WERI-Rb-1 (cell line): Measurements from ENCODE around the gene KIF13A.

ENCODE experiments used
- DNase-seq: peaks from one replicate; pipeline ENCODE4 v3.0.0-alpha.2; 2020
- H3K27ac ChIP-seq: fragments of 250-450 bp; sonication (Bioruptor Pico); 2 replicates; pipeline ENCODE4 v1.5.1; 2020; ENCODE audit warnings: mild to moderate bottlenecking, moderate library complexity
- H3K27me3 ChIP-seq: fragments of 250-450 bp; sonication (Bioruptor Pico); 2 replicates; pipeline ENCODE4 v1.5.1; 2021; ENCODE audit warnings: mild to moderate bottlenecking, low read depth, moderate library complexity; ENCODE audit not compliant: insufficient read depth, severe bottlenecking
- H3K36me3 ChIP-seq: fragments of 250-450 bp; sonication (Bioruptor Pico); 2 replicates; pipeline ENCODE4 v1.5.1; 2020; ENCODE audit warnings: mild to moderate bottlenecking, moderate library complexity
- H3K4me3 ChIP-seq: 2 replicates; pipeline ENCODE4 v1.5.1; 2011; ENCODE audit warnings: low read depth, mild to moderate bottlenecking, control low read depth, low read length
- H3K9me3 ChIP-seq: fragments of 250-450 bp; sonication (Bioruptor Pico); 2 replicates; pipeline ENCODE4 v1.5.1; 2021; ENCODE audit warnings: mild to moderate bottlenecking, moderate library complexity; ENCODE audit not compliant: severe bottlenecking
- CTCF ChIP-seq: IDR thresholded peaks from 2 replicates; pipeline ENCODE4 v1.5.1; 2011; ENCODE audit warnings: low read depth, mild to moderate bottlenecking, control low read depth, inconsistent platforms, low read length

The KIF13A gene

GRCh38 chr6:17878734-17879133, 108.7 kb downstream of the KIF13A start:
- Histone ChIP-seq H3K4me3 (no peak overlapping the region), H3K9me3 (no peaks in the 10 kb centered on the region), H3K36me3 (no peaks in the 10 kb centered on the region), H3K27me3 (no peaks in the 10 kb centered on the region), H3K27ac (no peak overlapping the region)
- DNase-seq, result no peak
- no peak for TF ChIP-seq CTCF

- Histone ChIP-seq H3K27ac (no peak overlapping the region), H3K36me3 (no peaks in the 10 kb centered on the region), H3K9me3 (no peaks in the 10 kb centered on the region), H3K27me3 (no peaks in the 10 kb centered on the region), H3K4me3 (no peak overlapping the region)
- DNase-seq, result no peak
- TF ChIP-seq CTCF, result no peak
Observed at GRCh38 chr6:17877895-17878440, 109.5 kb downstream of the KIF13A start.

GRCh38 chr6:17877196-17877894, 110.1 kb downstream of the KIF13A start:
- Histone ChIP-seq H3K4me3 (no peak overlapping the region), H3K9me3 (no peaks in the 10 kb centered on the region), H3K27ac (no peak overlapping the region; the same call in 1 of the 2 replicates), H3K27me3 (no peaks in the 10 kb centered on the region), H3K36me3 (no peaks in the 10 kb centered on the region)
- TF ChIP-seq CTCF, result no peak
- DNase-seq, result no peak

GRCh38 chr6:17874753-17875152, 112.7 kb downstream of the KIF13A start:
- no peak for DNase-seq
- Histone ChIP-seq H3K27me3 (no peaks in the 10 kb centered on the region), H3K27ac (no peak overlapping the region), H3K36me3 (peaks cover 2% of the 10 kb centered on the region; the same call in 1 of the 2 replicates), H3K4me3 (no peak overlapping the region), H3K9me3 (no peaks in the 10 kb centered on the region)
- no peak for TF ChIP-seq CTCF

GRCh38 chr6:17872908-17873307, 114.5 kb downstream of the KIF13A start:
- DNase-seq, result no peak
- Histone ChIP-seq H3K27me3 (no peaks in the 10 kb centered on the region), H3K4me3 (no peak overlapping the region), H3K36me3 (peaks cover 2% of the 10 kb centered on the region; the same call in 1 of the 2 replicates), H3K9me3 (no peaks in the 10 kb centered on the region), H3K27ac (no peak overlapping the region)
- TF ChIP-seq CTCF, result no peak
